Pulmonary artery endothelial cell (primary cell): Measurements from ENCODE around the gene RGS7BP. TPM values are rescaled to one million over a fixed set of nuclear protein-coding genes. Genes with fewer than 3 reads are reported as not detected.
"Not testable (repeated sequence)": the region's sequence is repeated elsewhere in the genome, so short reads cannot be mapped to it uniquely, and the experiment has no call there.

Experiments
- DNase-seq: peaks from one replicate; pipeline ENCODE4 v3.0.0-alpha.2; 2011; ENCODE audit warnings: low read depth, low spot score
- total RNA-seq: library from RNA; depleted of rRNA; stranded (reverse); fragments of >200 nt; gene quantifications from 2 replicates; pipeline ENCODE4 v1.2.3, GENCODE V29; 2014

RGS7BP gene
- total RNA-seq, 1 donor from 2014 or later: 4.6 TPM

DNA sequence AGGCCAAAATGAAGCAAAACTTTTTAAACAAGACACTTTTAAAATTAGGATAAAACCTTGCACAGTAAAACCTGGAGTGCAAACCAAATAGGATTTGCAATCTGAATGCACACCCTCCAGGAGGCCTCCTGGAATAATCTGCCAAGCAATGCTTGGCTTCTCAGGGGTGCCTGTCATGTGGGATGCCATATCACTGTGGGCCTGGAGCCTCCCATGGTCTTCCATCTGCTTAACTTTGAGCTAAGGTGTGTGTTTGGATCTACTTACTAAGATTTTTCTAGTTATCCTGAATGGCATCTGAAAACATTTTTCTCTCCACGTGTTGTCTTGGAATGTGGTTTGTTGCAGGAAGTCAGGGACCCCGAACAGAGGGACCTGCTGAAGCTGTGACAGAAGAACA lies 52.1 kb downstream of the RGS7BP start:
- no peak for DNase-seq

DNA sequence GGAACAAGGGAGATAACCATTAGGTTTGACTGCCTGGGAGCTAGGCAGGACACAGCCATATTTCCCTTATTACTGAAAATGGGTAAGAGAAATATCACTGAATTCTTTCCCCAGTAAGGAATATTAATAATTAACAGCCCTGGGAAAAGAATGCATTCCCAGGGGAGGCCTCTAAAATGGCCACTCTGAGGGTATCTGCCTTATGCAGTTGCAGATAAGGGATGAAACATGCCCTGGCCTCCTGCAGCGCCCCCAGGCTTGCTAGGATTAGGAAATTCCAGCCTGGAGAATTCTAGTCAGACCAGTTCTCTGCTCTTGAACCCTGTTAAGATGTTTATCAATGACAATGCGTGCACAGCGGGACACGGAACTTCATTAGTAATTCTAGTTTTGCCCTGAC lies 52.8 kb downstream of the RGS7BP start:
- not testable (repeated sequence) for DNase-seq

DNA sequence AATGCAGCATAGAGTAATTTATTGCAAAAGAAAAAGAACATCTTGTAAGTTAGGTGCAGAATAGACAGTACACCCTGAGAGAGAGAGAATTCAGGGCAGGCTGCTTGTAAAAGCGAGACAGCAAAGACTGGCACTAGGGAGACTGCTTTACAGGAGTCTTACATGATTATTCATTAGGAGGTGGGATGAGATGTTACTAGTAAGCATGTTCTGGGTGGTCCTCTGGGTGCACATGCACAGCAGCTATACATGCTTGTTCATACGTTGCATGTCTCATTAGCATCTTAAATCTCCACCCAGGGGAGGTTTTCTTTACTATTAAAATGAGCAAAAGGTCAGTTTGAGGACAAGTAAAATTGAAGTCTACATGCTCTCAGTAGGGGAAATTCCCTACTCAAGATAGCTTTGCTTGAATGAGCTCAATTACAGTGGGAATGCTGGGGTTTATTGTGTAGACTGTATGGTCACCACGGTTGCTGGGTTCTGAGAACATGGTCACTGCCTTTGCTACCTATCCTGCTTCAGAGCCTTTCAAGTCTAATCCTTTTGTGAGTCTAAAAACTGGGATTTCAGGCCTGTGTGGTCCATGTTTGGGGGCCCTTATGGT lies 60.6 kb downstream of the RGS7BP start:
- no peak for DNase-seq

DNA sequence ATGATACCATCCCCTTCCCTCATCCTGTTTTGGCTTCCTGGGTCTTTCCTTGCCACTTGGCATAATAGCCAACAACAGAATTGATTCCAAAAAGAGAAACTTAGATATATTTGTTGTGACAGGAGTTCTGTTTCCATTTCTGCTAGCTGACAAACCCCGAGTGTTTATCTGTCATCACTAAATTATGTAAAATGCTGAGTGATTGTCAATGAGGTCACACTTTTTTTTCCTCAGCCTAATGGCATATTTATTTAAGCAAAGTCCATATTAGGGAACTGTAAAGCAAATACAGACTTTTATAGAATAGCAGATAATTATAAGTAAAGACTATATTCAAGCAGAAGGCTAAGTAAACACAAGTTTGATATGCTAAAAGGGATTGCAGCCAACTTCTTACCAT lies 64.0 kb downstream of the RGS7BP start:
- DNase-seq: no peak

DNA sequence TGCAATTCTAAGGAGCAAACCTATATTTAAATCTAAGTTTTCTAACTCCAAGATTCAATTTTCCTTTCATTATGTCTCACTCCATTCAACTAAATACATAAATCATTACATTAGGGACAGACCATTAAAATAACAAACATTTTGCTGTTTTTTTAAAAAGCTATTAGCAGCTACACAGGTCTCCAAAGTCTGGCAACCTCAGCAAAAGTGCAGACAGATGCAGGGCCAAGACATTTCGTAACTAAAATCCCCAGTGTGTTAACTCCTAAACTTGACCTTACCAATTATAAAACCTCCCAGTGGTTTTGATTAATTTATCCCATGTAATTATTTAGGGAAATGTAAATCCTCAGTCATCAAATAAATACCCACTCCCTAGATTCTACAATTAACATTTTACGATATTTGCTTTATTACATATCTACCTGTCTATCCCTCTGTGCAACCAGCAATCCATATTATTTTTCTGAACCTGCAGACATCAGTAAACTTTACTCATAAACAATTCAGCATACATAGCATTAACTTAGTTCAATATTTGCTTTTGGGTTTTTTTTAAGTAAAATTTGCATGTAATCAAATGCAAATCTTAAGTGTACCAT lies 64.7 kb downstream of the RGS7BP start:
- no peak for DNase-seq

DNA sequence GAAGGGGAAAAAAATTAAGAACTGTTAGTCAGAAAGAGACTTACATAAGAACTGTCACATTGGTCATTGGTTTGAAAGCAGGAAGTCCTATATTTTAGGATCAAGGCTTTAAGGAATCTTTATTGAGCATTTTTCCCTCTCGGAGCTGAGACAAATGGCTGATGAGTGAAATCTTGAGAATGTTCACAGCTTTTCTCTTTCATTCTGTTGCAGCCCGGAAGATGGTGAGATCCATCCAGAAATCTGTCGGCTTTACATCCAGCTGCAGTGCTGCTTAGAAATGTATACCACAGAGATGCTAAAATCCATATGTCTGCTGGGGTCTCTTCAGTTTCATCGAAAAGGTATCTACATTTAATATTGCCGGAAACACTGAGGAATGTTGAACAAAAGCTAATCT lies 69.7 kb downstream of the RGS7BP start:
- no peak for DNase-seq

DNA sequence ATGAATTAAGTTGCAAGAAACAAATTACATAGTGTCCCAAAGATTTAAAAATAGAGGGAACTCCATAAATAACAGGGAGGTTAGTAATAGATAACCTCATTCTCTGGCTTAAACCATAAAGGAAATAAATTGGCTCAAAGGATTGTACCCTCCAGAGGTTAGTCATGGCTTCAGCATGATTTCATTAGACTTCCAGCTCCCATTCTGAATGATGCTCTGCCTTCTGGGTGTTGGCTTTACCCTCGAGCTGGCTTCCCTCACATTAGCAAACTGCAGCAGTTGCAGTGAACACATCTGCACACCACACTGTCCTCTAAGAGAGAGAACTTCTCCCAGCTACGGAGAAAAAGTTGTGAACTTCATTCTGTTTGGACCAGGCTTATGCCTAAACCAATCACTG lies 70.4 kb downstream of the RGS7BP start:
- no peak for DNase-seq

DNA sequence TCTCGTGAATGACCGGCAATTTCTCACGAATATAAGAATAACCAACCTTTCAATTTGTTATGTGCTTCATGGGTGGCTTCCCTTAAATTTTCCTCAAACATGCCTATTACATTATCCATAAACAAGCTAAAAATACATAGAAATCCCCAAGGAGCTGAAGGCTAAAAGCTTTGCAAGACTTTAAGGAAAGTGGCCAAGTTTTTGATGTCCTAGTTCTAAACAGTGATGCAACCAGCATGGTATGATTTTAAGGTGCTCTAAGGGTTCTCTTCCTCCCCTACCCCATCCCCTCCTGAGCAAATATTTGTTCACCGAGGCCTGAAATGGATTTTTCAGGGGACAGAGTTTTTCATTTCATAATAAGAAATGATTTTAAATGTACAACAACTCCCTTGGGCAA lies 79.8 kb downstream of the RGS7BP start:
- DNase-seq: no peak

DNA sequence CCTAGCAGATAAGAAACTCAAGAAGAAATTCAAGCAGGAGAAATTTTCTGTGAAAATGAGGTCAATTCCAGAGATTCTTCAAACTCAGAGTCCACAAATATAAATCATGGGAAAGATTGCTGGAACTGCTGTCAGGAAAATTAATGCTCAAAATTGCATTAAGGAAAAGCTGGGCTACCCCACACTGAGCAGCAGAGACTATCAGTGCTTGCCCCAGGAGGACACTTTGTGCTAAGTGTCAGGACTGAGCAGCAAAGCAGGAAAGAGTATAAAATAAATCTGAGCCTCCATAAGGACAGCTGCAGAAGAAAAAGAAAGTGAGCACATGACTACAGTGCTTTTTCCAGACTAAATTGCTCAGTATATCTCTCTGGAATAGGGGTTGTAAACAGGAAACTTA lies 81.6 kb downstream of the RGS7BP start:
- no peak for DNase-seq

DNA sequence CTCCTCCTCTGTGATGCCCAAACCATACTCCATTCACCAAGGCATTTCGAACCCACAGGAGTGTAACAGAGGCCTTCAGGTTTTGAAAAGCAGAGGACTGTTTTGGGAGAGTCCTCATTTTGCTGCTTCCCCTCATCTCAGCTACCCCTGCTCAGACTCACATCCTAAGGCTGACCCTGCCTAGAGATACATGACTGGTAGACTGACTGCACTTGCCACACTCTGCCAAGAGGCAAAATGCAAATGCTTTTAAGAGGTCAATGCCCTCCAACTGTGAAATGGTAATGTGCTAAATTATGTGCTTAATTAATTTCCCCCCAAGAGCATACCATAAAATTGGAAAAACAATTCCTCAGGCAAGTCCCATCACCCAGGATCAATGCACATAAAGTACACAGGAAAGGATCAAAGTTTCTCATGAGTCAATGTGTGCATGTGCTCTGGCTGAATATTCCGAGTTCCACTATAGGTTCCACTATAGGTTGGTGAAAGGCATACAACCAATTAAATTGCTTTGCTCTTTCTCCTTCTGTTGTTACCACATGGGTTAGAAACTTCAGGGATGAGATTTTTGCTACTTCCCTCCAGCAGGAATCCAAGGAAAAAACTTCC lies 87.0 kb downstream of the RGS7BP start:
- DNase-seq: no peak

DNA sequence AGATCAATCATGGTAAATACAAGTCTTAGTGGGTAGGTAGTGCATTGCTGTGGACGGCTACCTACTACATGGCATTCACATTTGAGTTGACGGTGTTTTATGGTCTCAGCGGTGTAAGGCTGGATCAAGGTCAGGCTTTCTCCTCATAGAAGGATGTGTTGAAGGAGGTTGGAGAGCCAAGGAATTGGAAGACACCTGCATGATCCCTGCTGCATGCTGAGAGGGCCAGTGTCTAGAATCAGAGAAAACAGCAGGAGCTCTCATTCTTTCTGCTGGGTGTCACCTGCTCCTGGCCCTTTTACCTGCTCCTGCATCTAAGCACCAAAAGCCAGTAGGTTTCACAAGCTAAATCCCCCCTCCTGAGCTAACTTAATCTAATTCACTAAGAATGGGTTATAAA lies 88.2 kb downstream of the RGS7BP start:
- no peak for DNase-seq

DNA sequence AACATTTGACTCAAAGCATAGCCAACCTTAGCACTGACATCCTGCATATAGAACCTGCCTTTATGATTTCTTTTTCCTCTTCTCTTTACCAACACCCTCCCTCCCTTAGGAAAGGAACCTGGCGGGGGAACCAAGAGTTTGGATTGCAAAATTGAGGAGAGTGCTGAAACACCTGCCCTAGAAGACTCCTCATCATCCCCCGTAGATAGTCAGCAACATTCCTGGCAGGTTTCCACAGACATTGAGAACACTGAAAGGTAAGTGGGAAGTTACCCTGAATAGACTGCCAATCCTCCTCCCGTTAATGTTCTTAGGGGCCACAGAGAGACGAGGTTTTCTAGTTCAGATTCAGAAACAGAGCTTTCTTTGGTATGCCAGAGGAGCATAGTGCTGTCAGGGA lies 88.8 kb downstream of the RGS7BP start:
- DNase-seq: no peak

DNA sequence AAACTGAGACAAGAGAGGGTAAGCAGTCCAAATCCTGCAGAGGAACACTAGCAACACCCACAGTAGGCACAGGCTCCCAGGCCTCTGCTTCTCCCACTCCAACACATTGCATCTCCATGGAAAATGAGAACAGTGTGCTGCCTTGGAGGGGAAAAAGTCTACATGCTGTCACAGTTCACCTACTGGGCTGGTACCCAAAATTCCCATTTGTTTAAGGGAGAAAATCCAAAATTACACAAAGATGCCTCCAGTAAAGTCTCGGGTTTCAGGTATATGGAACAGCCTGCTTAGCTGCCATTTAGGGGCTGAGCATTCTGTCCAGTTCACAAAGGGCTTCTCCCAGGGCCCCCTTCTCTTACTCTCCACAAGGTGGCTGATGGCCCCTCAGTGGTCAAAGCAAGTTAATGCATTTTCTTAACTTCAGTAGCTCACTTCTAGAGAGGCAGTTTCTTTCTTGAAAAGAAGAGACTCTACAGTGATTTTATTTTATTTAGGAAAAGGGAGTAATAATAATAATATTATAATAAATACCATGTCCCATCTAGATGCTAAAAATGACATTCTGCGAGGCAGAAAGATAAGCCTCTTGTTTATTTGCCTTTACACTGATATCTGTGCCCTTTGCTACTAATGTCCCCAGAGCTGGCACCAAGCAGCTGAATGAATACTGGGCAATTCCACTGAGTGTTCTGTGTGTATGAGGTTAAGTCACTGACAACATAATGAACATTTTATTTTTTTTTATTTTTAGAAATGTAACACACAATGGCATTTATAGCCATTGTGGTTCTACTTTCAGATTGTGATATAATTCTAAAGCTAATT lies 89.4 kb downstream of the RGS7BP start:
- DNase-seq: peak; percentile 4

DNA sequence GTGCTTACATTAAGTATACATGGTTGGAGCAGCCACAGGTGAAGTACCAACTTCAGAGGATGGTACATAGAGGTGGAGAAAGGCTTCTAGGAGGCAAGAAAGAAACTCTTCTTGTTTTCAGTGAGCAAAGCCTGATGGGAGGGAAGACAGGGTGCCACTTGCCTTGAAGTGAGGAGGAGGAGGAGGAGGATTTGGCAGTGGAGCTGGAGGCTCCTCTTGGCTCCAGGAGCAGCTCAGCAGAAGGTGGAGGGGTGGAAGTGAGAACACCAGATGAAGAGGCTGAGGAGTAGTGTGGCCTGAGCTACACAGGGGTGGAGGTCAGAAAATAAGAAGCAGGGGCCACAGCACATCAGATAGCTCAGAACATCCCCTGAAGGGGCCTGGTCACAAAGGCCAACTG lies 93.4 kb downstream of the RGS7BP start:
- no peak for DNase-seq

DNA sequence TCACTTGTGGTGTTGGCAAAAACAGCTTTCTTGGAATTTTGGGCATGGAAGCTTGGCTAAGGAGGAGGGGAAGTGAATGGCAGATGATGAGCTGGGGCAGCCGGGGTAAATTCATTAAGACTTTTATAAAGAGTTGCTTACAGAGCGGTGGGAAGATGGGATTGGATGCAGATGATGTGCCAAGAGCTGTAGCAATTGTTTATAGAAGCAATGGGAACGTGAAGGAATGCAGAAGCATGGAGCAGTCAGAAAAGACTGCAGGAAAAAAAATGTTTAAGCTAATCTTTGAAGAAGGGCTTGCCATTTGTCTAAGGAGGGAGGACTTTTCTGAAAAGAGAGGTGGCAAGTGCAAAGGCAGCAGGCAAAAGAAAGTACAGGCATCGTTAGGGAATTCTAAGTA lies 97.9 kb downstream of the RGS7BP start:
- no peak for DNase-seq

DNA sequence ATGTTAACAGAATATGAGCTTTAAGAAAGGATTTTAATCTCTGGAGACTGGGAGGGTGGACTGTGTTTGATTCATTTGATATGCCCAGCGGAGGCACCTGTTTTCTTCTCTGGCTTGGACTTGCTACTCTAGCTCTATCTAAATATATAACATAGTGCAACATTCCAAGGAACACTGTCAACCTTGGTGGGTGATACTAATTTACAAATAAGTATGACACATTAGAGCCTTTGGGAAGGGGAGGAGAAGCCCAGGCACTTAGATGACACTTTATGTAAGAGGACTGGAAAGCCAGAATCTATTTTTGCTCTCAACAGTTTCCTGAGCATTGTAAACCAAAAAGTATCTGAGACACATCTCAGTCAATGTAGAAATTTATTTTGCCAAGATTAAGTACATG lies 101.1 kb downstream of the RGS7BP start:
- no peak for DNase-seq

DNA sequence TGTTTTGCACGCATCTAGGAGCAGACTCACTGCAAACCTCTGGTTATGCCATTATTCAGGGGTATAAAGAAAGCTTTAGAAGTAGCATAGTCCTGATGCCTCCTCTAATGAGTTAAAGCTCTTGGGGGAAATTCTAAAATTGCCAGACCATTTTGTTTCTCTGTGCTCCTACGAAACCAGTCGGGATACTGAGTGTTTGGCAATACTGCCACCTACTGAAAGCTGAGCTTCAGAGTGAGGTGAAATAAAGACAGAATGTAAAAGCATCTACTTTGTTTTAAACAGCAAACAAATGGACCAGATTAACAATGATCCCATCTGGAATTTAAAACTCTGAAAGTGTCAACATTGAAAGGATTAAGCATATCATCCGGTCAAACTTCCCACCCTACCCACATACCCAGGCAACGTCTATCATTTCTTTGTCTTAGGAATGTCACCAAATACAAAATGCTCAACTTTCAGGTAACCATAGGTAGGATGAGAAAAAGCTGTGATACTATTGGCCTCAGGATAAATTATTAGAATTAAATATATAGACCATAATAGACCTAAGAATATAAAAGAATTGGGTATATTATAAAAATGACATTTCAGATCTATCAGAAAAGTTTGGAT lies 106.6 kb downstream of the RGS7BP start:
- peak; percentile 17 for DNase-seq

DNA sequence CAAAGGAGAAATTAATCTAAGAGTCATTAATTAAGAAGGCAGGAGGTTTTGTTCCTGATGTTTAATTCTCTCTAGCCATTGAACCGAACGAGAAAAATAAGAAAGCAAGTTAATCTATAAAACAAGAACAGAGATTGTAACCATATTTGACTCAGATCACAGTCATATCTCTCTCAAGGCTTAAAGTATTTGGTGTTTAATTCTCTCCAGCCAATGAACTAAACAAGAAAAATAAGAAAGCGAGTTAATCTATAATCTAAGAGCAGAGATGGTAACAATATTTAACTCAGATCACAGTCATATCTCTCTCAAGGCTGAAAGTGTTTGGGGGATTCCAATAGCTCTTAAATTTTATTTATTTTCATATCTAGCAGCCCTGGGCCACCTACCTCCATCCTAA lies 110.1 kb downstream of the RGS7BP start:
- no peak for DNase-seq

DNA sequence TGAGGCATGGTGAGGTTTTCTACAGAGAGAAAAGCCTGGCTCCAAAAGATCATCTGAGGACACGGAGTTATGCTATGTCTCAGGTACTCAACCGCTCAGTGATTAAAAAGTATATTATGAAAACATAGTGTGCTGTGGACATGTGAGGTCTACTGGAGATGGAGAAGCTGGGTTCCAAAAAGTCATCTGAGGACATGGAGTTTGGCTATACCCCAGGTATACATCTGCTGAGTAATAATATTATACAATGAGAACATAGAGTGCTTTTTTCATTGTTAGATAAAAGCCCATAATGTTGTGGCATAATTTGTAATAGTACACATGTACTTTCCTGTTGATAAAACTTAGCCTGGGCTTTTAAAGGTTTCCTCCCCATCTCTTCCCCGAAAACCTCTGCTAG lies 113.8 kb downstream of the RGS7BP start:
- DNase-seq: no peak

DNA sequence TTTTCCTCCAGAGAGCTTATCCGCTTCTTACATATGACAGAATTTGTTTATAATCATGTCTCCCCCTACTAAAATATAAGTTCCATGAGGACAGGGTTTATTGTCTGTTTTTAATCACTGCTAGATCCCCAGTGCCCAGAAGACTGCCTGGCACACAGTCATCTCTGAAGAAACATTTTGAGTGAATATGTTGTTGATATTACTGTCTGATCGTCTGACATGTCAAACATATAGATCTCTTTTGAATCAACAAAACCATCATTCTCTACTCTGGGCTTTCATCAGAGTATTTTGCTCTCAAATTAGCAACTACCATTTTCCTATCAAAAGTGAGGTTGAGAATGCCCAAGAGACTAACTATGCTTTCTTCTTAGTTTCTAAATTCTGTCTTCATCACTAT lies 117.2 kb downstream of the RGS7BP start:
- DNase-seq: no peak

DNA sequence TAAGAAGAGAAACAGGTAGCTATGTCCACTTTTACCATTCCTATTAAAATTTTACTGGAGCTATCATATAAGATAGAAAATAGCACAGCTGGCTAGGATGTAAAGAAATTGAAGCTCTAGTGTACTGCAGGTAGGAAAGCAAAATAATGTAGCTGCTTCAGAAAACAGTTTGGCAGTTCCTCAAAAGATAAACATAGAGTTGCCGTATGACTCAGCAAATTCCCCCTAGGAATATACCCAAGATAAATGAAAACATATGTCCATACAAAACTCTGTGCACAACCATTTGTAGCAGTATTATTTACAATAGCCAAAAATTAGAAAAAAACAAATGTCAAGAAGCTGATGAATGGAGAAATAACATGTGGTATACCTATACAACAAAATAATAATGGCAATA lies 119.9 kb downstream of the RGS7BP start:
- no peak for DNase-seq

DNA sequence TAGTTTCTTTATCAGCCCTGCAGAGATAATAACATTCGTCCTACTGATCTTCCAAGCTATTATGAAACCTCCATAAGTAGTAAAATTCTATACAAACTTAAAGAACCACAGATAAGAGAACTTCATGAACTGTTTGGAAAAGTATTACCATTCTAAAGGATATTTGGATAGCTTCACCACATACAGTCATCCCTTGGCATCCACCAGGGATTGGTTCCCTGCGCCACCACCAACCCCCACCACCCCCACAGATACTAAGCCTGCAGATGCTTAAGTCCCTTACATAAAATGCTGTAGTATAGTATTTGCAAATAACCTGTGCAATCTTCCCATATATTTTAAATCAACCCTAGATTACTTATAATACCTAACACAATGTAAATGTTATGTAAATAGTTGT lies 123.1 kb downstream of the RGS7BP start:
- no peak for DNase-seq
